GM10266 (cell line): Measurements from ENCODE around the gene EIF3A.

Source experiments
- DNase-seq: peaks from one replicate; pipeline ENCODE4 v3.0.0; 2012; ENCODE audit errors: extremely low spot score
- CTCF ChIP-seq: IDR thresholded peaks from 2 replicates; pipeline ENCODE4 v1.5.1; 2012; ENCODE audit warnings: mild to moderate bottlenecking, low read depth; ENCODE audit not compliant: control insufficient read depth, insufficient read depth; ENCODE audit errors: missing control alignments

The EIF3A gene

GRCh38 chr10:119001717-119002500 is 78.7 kb downstream of the EIF3A start:
- DNase-seq: no peak
- no peak for TF ChIP-seq CTCF

DNA sequence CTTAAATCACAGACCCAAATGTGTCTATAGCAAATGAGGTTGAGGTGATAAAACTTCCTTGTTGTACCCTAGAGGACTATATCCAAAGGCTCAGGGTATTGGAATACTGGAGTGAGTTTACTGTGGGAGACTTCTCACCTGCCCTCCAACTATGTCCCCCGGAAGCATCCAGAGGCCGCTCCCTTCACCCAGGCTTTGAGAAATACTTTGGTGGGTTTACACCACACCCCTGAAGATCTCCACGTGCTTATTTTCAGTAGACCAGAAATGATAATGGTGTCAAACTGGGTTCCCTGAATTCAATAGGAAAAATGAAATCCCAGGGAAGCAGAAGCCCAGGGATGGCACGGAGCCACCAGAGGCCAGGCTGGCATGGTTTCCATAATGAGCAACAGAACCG is 82.4 kb downstream of the EIF3A start:
- no peak for DNase-seq
- no peak for TF ChIP-seq CTCF

- no peak for DNase-seq
- TF ChIP-seq CTCF: no peak
These were observed 83.2 kb downstream of the EIF3A start for GRCh38 chr10:118997379-118997778.

- DNase-seq: no peak
- no peak for TF ChIP-seq CTCF
These were observed 84.9 kb downstream of the EIF3A start for GRCh38 chr10:118995739-118996138.

- TF ChIP-seq CTCF: no peak
- no peak for DNase-seq
These were observed 86.3 kb downstream of the EIF3A start for GRCh38 chr10:118994321-118994720.

DNA sequence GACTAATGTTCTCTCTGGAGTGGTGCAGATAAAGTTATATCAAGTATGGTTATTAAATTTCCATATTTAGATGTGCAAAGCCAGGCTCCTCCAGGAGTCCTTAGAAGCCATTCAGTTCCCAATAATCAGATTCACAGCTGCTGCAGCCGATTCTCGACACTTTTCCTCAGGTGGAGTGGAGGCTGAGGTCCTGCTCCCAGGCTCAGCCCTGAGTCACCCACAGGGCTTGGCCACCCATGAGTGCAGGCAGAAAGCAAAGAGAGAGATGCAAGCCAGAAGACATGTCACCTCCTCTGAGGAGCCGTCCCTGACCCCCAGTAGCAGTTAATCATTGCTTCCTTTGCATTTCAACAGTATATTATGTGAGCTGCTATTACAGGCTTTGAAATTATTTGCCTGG is 87.4 kb downstream of the EIF3A start:
- no peak for TF ChIP-seq CTCF

GRCh38 chr10:118992496-118992895 is 88.1 kb downstream of the EIF3A start:
- DNase-seq: no peak
- TF ChIP-seq CTCF: no peak

More for the DNA sequence above, 87.4 kb downstream of the EIF3A start:
- DNase-seq: no peak
